LNCAP (cell line): Measurements from ENCODE around the gene PPP2R5C.

Experiments used
- CTCF ChIP-seq: fragments of 450-650 bp; IDR thresholded peaks from 2 replicates; pipeline ENCODE4 v1.5.1; 2017; ENCODE audit warnings: mild to moderate bottlenecking

PPP2R5C gene

GRCh38 chr14:101780887-101781239, 19.4 kb downstream of the PPP2R5C start:
- TF ChIP-seq CTCF = no peak

- no peak for TF ChIP-seq CTCF
Measured at GRCh38 chr14:101781240-101782061, 19.9 kb downstream of the PPP2R5C start.

GRCh38 chr14:101783260-101784016, 21.9 kb downstream of the PPP2R5C start:
- no peak for TF ChIP-seq CTCF

GRCh38 chr14:101784631-101785030, 23.1 kb downstream of the PPP2R5C start:
- TF ChIP-seq CTCF = no peak

GRCh38 chr14:101788016-101788635, 26.6 kb downstream of the PPP2R5C start:
- TF ChIP-seq CTCF = no peak

GRCh38 chr14:101789222-101789621, 27.7 kb downstream of the PPP2R5C start:
- no peak for TF ChIP-seq CTCF

- TF ChIP-seq CTCF = no peak
Measured at GRCh38 chr14:101790232-101790631, 28.7 kb downstream of the PPP2R5C start.
